ENCODE data around the gene NBPF11. TPM values are rescaled to one million over a fixed set of nuclear protein-coding genes. Genes with fewer than 3 reads are reported as not detected.
"Not testable (repeated sequence)": the region's sequence is repeated elsewhere in the genome, so short reads cannot be mapped to it uniquely, and the experiment has no call there.

Gene NBPF11
- polyA plus RNA-seq, 1 donor: 19.3 TPM

GRCh38 chr1:148161053-148161901 is 9.2 kb upstream of the NBPF11 start:
- no CpG with 5 or more reads among the region's 42 CpGs for WGBS (ENCODE audit: insufficient coverage, low lambda C conversion rate)
- no peak for DNase-seq
- no peak overlapping the region for H3K4me3 ChIP-seq (ENCODE audit: low read length)
- peaks cover 54% of the 10 kb centered on the region for H3K27me3 ChIP-seq (ENCODE audit: control insufficient read depth, insufficient read depth, low read length)
- H3K4me1 ChIP-seq (ENCODE audit: control insufficient read depth, insufficient read depth, low read length): no peaks in the 10 kb centered on the region
- H3K36me3 ChIP-seq (ENCODE audit: control insufficient read depth, insufficient read depth, low read length): no peaks in the 10 kb centered on the region
- no peak overlapping the region for H3K27ac ChIP-seq (ENCODE audit: low read length)
- H3K9me3 ChIP-seq (ENCODE audit: control insufficient read depth, low read depth, low read length): peaks cover 15% of the 10 kb centered on the region

DNA sequence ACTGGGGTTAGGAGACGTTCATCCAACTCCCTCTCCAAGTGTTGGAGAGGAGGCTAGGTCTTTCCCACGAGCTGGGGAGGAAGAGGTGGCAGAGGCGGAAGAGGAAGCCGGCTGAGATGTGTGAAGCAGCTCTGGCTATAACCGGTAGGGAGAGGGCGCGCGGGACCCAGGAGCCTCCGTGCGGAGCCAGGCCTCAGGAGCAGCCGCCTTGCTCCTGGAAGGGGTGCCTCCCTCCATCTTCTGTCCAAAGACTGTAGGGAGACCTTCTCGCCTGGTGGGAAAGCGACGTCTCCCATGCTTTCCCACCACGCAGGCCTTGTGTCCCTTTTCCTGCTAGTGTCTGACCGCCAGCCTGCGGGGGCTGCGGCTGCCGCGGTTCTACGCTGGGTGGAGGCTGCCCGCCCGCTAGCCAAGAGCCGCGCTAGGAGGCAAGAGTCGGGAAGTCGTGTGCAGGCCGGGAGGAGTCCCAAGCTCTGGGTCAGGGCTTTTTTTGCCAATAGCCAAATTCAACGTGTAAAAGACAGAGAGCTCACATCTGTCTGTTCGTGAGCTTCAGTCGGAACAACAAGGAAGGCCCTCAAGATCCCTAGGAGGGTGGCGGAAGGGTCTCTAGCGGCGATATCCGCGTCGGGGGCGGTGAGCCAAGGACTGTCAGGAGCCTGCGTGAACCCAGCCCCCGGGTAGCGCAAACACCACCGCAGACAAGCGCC is 8.4 kb upstream of the NBPF11 start:
- WGBS (ENCODE audit: insufficient coverage, low lambda C conversion rate): no CpG with 5 or more reads among the region's 43 CpGs

DNA sequence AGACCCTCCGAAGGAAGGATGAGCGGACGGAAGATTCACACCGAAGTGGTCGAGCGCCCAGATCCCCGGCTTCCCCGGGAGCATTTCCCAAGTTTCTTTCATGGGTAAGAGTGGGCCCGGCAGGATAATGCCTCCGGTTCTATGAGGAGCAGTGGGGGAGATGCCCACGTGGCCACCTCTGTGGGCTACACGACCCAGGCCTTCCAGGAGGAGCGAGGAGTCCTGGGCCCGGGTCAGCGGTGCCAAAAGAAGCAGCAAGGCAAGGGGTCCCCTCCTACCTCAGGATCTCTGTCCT is 7.9 kb upstream of the NBPF11 start:
- Histone ChIP-seq H3K27ac (ENCODE audit: low read length) (no peak overlapping the region), H3K4me3 (ENCODE audit: low read length) (no peak overlapping the region), H3K9me3 (ENCODE audit: control insufficient read depth, low read depth, low read length) (peaks cover 15% of the 10 kb centered on the region), H3K27me3 (ENCODE audit: control insufficient read depth, insufficient read depth, low read length) (peaks cover 54% of the 10 kb centered on the region), H3K36me3 (ENCODE audit: control insufficient read depth, insufficient read depth, low read length) (no peaks in the 10 kb centered on the region), H3K4me1 (ENCODE audit: control insufficient read depth, insufficient read depth, low read length) (no peaks in the 10 kb centered on the region)
- whole genome bisulfite sequencing (ENCODE audit: insufficient coverage, low lambda C conversion rate): no CpG with 5 or more reads among the region's 15 CpGs
- DNase-seq: no peak

More for the DNA sequence above, 8.4 kb upstream of the NBPF11 start:
- Histone ChIP-seq H3K4me3 (ENCODE audit: low read length) (no peak overlapping the region), H3K4me1 (ENCODE audit: control insufficient read depth, insufficient read depth, low read length) (no peaks in the 10 kb centered on the region), H3K27ac (ENCODE audit: low read length) (no peak overlapping the region), H3K27me3 (ENCODE audit: control insufficient read depth, insufficient read depth, low read length) (peaks cover 54% of the 10 kb centered on the region), H3K9me3 (ENCODE audit: control insufficient read depth, low read depth, low read length) (peaks cover 15% of the 10 kb centered on the region), H3K36me3 (ENCODE audit: control insufficient read depth, insufficient read depth, low read length) (no peaks in the 10 kb centered on the region)
- DNase-seq: no peak

GRCh38 chr1:148158341-148159003 is 6.4 kb upstream of the NBPF11 start:
- Histone ChIP-seq H3K4me1 (ENCODE audit: control insufficient read depth, insufficient read depth, low read length) (no peaks in the 10 kb centered on the region), H3K27ac (ENCODE audit: low read length) (no peak overlapping the region), H3K27me3 (ENCODE audit: control insufficient read depth, insufficient read depth, low read length) (peaks cover 54% of the 10 kb centered on the region), H3K9me3 (ENCODE audit: control insufficient read depth, low read depth, low read length) (peaks cover 15% of the 10 kb centered on the region), H3K4me3 (ENCODE audit: low read length) (no peak overlapping the region), H3K36me3 (ENCODE audit: control insufficient read depth, insufficient read depth, low read length) (no peaks in the 10 kb centered on the region)
- no peak for DNase-seq
- no CpG with 5 or more reads among the region's 11 CpGs for WGBS (ENCODE audit: insufficient coverage, low lambda C conversion rate)

DNA sequence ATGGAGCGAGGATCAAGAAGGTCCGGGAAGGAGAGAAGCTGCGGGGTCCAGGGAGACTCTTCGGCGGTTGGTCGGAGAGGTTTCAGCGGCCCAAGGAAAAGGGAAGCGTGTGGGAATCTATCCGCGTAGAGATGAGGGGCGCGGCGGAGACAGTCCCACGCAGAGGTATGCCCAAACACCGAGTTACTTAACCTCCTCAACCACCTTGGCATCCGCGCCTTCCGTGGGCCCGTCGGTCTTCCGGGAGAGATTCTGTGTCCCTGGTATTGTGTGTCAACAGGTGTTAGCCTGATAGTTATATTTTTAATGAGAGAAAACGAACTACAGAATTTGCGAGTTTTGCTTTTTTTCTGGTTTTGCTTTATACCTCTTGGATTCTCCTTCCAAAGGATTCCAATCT is 5.7 kb upstream of the NBPF11 start:
- not testable (repeated sequence) for DNase-seq; H3K4me1 ChIP-seq (ENCODE audit: control insufficient read depth, insufficient read depth, low read length); H3K4me3 ChIP-seq (ENCODE audit: low read length); H3K27ac ChIP-seq (ENCODE audit: low read length); H3K36me3 ChIP-seq (ENCODE audit: control insufficient read depth, insufficient read depth, low read length)
- Histone ChIP-seq H3K9me3 (ENCODE audit: control insufficient read depth, low read depth, low read length) (peaks cover 15% of the 10 kb centered on the region), H3K27me3 (ENCODE audit: control insufficient read depth, insufficient read depth, low read length) (peaks cover 51% of the 10 kb centered on the region)
- WGBS (ENCODE audit: insufficient coverage, low lambda C conversion rate): no CpG with 5 or more reads among the region's 23 CpGs

- peak in 1 of 2 donors; percentile 27 for DNase-seq
- H3K4me3 ChIP-seq (ENCODE audit: low read length); H3K36me3 ChIP-seq (ENCODE audit: control insufficient read depth, insufficient read depth, low read length); H3K27ac ChIP-seq (ENCODE audit: low read length); H3K4me1 ChIP-seq (ENCODE audit: control insufficient read depth, insufficient read depth, low read length): not testable (repeated sequence)
- Histone ChIP-seq H3K27me3 (ENCODE audit: control insufficient read depth, insufficient read depth, low read length) (peaks cover 30% of the 10 kb centered on the region), H3K9me3 (ENCODE audit: control insufficient read depth, low read depth, low read length) (peaks cover 12% of the 10 kb centered on the region)
- no CpG with 5 or more reads among the region's 7 CpGs for WGBS (ENCODE audit: insufficient coverage, low lambda C conversion rate)
These were observed 3.6 kb upstream of the NBPF11 start for GRCh38 chr1:148155494-148156275.

- H3K9me3 ChIP-seq (ENCODE audit: control insufficient read depth, low read depth, low read length); H3K4me1 ChIP-seq (ENCODE audit: control insufficient read depth, insufficient read depth, low read length); H3K27ac ChIP-seq (ENCODE audit: low read length); H3K4me3 ChIP-seq (ENCODE audit: low read length); DNase-seq; H3K27me3 ChIP-seq (ENCODE audit: control insufficient read depth, insufficient read depth, low read length); H3K36me3 ChIP-seq (ENCODE audit: control insufficient read depth, insufficient read depth, low read length): not testable (repeated sequence)
- WGBS (ENCODE audit: insufficient coverage, low lambda C conversion rate): no CpG with 5 or more reads among the region's 3 CpGs
These were observed 714 bp upstream of the NBPF11 start for GRCh38 chr1:148152795-148153194.

DNA sequence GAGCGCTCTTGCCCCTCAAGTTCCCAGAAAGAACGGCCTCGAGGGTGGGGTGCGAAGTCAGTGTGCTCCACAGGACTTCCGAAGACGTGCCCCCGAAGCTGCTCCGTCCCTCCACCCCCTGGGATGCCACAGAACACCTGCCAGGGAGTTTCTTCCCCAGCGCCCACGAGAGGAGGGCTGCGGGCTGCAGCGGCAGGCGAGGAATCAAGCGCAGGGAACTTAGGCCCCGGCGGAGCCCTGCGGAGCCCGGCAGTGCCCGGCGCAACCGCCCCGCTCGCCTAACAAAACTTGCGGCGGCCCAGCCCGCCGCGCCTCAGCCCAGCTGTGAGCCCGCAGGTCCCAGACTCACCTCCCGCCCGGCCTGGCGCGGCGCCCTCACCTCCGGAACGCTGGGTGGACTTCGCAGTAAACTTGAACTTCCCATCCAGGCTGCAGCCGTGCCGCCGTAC is 686 bp downstream of the NBPF11 start:
- WGBS (ENCODE audit: insufficient coverage, low lambda C conversion rate): no CpG with 5 or more reads among the region's 40 CpGs
- peak overlapping the region; percentile 81 for H3K27ac ChIP-seq (ENCODE audit: low read length)
- peak in 1 of 2 donors; percentile 50 for DNase-seq
- H3K4me3 ChIP-seq (ENCODE audit: low read length): peak overlapping the region; percentile 74
- H3K4me1 ChIP-seq (ENCODE audit: control insufficient read depth, insufficient read depth, low read length); H3K9me3 ChIP-seq (ENCODE audit: control insufficient read depth, low read depth, low read length); H3K36me3 ChIP-seq (ENCODE audit: control insufficient read depth, insufficient read depth, low read length); H3K27me3 ChIP-seq (ENCODE audit: control insufficient read depth, insufficient read depth, low read length): not testable (repeated sequence)

DNA sequence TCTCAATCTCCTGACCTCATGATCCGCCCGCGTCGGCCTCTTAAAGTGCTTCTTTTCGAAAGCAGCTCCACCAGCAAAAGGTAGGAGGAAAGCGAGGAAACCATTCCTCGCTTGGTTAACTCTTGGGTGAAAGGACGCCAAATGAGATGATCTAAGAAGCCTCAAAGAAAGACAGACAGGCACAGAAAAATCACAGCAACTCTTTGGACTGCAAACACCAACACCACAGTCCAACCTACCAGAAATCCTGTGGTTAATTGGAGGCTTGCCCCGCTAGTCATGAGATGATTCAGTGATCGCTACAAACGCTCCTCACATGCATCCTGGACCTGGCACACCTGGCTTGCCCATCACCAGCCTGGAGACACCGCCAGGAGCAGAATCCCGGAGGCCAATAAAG is 1.1 kb downstream of the NBPF11 start:
- peak overlapping the region; percentile 81 for H3K27ac ChIP-seq (ENCODE audit: low read length)
- DNase-seq: peak in 1 of 2 donors; percentile 5
- not testable (repeated sequence) for H3K9me3 ChIP-seq (ENCODE audit: control insufficient read depth, low read depth, low read length); H3K4me1 ChIP-seq (ENCODE audit: control insufficient read depth, insufficient read depth, low read length); H3K36me3 ChIP-seq (ENCODE audit: control insufficient read depth, insufficient read depth, low read length); H3K27me3 ChIP-seq (ENCODE audit: control insufficient read depth, insufficient read depth, low read length)
- no CpG with 5 or more reads among the region's 13 CpGs for WGBS (ENCODE audit: insufficient coverage, low lambda C conversion rate)
- peak overlapping the region; percentile 74 for H3K4me3 ChIP-seq (ENCODE audit: low read length)

DNA sequence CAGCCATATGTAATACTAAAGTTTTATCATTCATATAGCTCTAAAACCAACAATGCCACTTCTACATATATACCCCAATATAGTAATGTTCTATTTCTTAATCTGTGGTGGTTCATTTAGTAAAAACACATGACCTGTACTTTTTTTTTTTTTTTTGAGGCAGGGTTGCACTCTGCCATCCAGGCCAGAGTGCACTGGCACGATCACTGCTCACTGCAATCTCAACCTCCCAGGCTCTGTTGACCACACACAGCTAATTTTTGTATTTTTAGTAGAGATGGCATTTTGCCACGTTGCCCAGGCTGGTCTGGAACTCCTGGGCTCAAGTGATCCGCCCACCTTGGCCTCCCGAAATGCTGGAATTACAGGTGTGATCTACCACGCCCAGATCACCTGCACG is 2.1 kb downstream of the NBPF11 start:
- H3K4me1 ChIP-seq (ENCODE audit: control insufficient read depth, insufficient read depth, low read length); H3K36me3 ChIP-seq (ENCODE audit: control insufficient read depth, insufficient read depth, low read length); H3K9me3 ChIP-seq (ENCODE audit: control insufficient read depth, low read depth, low read length); H3K27ac ChIP-seq (ENCODE audit: low read length); H3K4me3 ChIP-seq (ENCODE audit: low read length); H3K27me3 ChIP-seq (ENCODE audit: control insufficient read depth, insufficient read depth, low read length): not testable (repeated sequence)
- no CpG with 5 or more reads among the region's 6 CpGs for whole genome bisulfite sequencing (ENCODE audit: insufficient coverage, low lambda C conversion rate)
- DNase-seq: peak in 1 of 2 donors; percentile 14

Measured in large intestine (tissue), 3 donors.